HEK293T (cell line): ENCODE data around the gene CACHD1.
"Not testable (repeated sequence)": the region's sequence is repeated elsewhere in the genome, so short reads cannot be mapped to it uniquely, and the experiment has no call there.

Source experiments
- CTCF ChIA-PET: fragments of 350-600 bp; formaldehyde crosslinking; extraction: SDS; loops from one replicate; lab custom pipeline; 2021; ENCODE audit warnings: antibody characterized with exemption, inconsistent platforms; lab: Yijun Ruan, JAX
- POLR2A ChIA-PET: fragments of 350-600 bp; formaldehyde crosslinking; extraction: SDS; loops from one replicate; lab custom pipeline; 2020; ENCODE audit warnings: antibody characterized with exemption, inconsistent platforms; lab: Yijun Ruan, JAX
- DNase-seq: peaks from one replicate; pipeline ENCODE4 v3.0.0; 2012; ENCODE audit warnings: mixed read lengths; ENCODE audit errors: extremely low spot score
- ARNT ChIP-seq: fragments of 450-650 bp; IDR thresholded peaks from 2 replicates; pipeline ENCODE4 v1.6.1; 2017; ENCODE audit warnings: mild to moderate bottlenecking
- BHLHE40 ChIP-seq: fragments of 450-650 bp; IDR thresholded peaks from 2 replicates; pipeline ENCODE4 v1.6.1; 2016; ENCODE audit warnings: mild to moderate bottlenecking, moderate library complexity, borderline replicate concordance
- CTBP1 ChIP-seq: fragments of 450-650 bp; IDR thresholded peaks from 2 replicates; pipeline ENCODE4 v1.6.1; 2016; ENCODE audit warnings: borderline replicate concordance
- ELF4 ChIP-seq: fragments of 450-650 bp; IDR thresholded peaks from 2 replicates; pipeline ENCODE4 v1.6.1; 2017; ENCODE audit warnings: antibody characterized with exemption
- FOXA1 ChIP-seq: fragments of 450-650 bp; IDR thresholded peaks from 2 replicates; pipeline ENCODE4 v1.6.1; 2016; ENCODE audit warnings: mild to moderate bottlenecking
- FOXK2 ChIP-seq: fragments of 450-650 bp; IDR thresholded peaks from 2 replicates; pipeline ENCODE4 v1.6.1; 2016; ENCODE audit warnings: mild to moderate bottlenecking
- FOXM1 ChIP-seq: fragments of 450-650 bp; IDR thresholded peaks from 2 replicates; pipeline ENCODE4 v1.6.1; 2017; ENCODE audit warnings: mild to moderate bottlenecking, borderline replicate concordance
- HDGF ChIP-seq: fragments of 450-650 bp; IDR thresholded peaks from 2 replicates; pipeline ENCODE4 v1.6.1; 2017; ENCODE audit warnings: antibody characterized with exemption, borderline replicate concordance
- L3MBTL2 ChIP-seq: fragments of 450-650 bp; conservative IDR thresholded peaks from 2 replicates; pipeline ENCODE4 v1.6.1; 2016; ENCODE audit warnings: mild to moderate bottlenecking
- LEF1 ChIP-seq: fragments of 450-650 bp; IDR thresholded peaks from 2 replicates; pipeline ENCODE4 v1.6.1; 2017; ENCODE audit warnings: mild to moderate bottlenecking, borderline replicate concordance
- NFRKB ChIP-seq: fragments of 450-650 bp; IDR thresholded peaks from 2 replicates; pipeline ENCODE4 v1.6.1; 2016; ENCODE audit warnings: mild to moderate bottlenecking, moderate library complexity
- PKNOX1 ChIP-seq: fragments of 450-650 bp; IDR thresholded peaks from 2 replicates; pipeline ENCODE4 v1.6.1; 2016
- SP1 ChIP-seq: fragments of 450-650 bp; IDR thresholded peaks from 2 replicates; pipeline ENCODE4 v1.6.1; 2017
- SUZ12 ChIP-seq: fragments of 450-650 bp; IDR thresholded peaks from 2 replicates; pipeline ENCODE4 v1.6.1; 2016; ENCODE audit warnings: mild to moderate bottlenecking
- TARDBP ChIP-seq: fragments of 450-650 bp; IDR thresholded peaks from 2 replicates; pipeline ENCODE4 v1.6.1; 2016
- ZNF384 ChIP-seq: fragments of 450-650 bp; IDR thresholded peaks from 2 replicates; pipeline ENCODE4 v1.6.1; 2016

The CACHD1 gene

GRCh38 chr1:64691626-64692025 lies 221.7 kb downstream of the CACHD1 start:
- POLR2A ChIA-PET, result no interaction called here
- DNase-seq, result no peak
- TF ChIP-seq CTBP1 (no peak), L3MBTL2 (no peak), FOXA1 (no peak)
- CTCF ChIA-PET, result interaction anchor here (1.4 kb wide), 1 partner anchor 16 kb away, joined by 3 read pairs; no protein-coding TSS in a partner anchor

- TF ChIP-seq SUZ12 (no peak), BHLHE40 (no peak), ELF4 (no peak), FOXA1 (no peak)
- ChIA-PET POLR2A (no interaction called here), CTCF (no interaction called here)
- no peak for DNase-seq
Measured at GRCh38 chr1:64692911-64693310, 223.0 kb downstream of the CACHD1 start.

- POLR2A ChIA-PET, result no interaction called here
- DNase-seq, result no peak
- TF ChIP-seq ARNT, result no peak
- no peak for TF ChIP-seq ZNF384
- no peak for TF ChIP-seq TARDBP
- CTCF ChIA-PET, result interaction anchor here (0.6 kb wide), 1 partner anchor 478 kb away, joined by 6 read pairs; no protein-coding TSS in a partner anchor
Measured at GRCh38 chr1:64693406-64693805, 223.5 kb downstream of the CACHD1 start.

- DNase-seq, result no peak
- CTCF ChIA-PET, result interaction anchor here (0.8 to 0.9 kb wide), 2 partner anchors 17 to 22 kb away, joined by 3 read pairs; no protein-coding TSS in a partner anchor
- POLR2A ChIA-PET, result no interaction called here
- TF ChIP-seq ZNF384 (no peak), SP1 (no peak), FOXK2 (no peak), CTBP1 (no peak), LEF1 (no peak), ELF4 (no peak), NFRKB (no peak), TARDBP (no peak)
Measured at GRCh38 chr1:64696879-64697278, 226.9 kb downstream of the CACHD1 start.

GRCh38 chr1:64699327-64699726 lies 229.4 kb downstream of the CACHD1 start:
- DNase-seq, result no peak
- CTCF ChIA-PET, result no interaction called here
- POLR2A ChIA-PET, result no interaction called here
- TF ChIP-seq NFRKB (no peak), L3MBTL2 (peak; percentile 52; the same call in 1 of the 2 replicates)

- CTCF ChIA-PET, result no interaction called here
- no peak for TF ChIP-seq L3MBTL2
- TF ChIP-seq SP1, result no peak
- no peak for TF ChIP-seq ELF4
- no peak for TF ChIP-seq PKNOX1
- no peak for TF ChIP-seq LEF1
- TF ChIP-seq FOXA1, result no peak
- no peak for TF ChIP-seq TARDBP
- TF ChIP-seq FOXK2, result no peak
- no peak for TF ChIP-seq HDGF
- TF ChIP-seq ARNT, result no peak
- no peak for TF ChIP-seq SUZ12
- TF ChIP-seq FOXM1, result no peak
- TF ChIP-seq NFRKB, result no peak
- no peak for TF ChIP-seq CTBP1
- no peak for DNase-seq
- POLR2A ChIA-PET, result no interaction called here
Measured at GRCh38 chr1:64701071-64701470, 231.1 kb downstream of the CACHD1 start.

GRCh38 chr1:64701886-64702285 lies 232.0 kb downstream of the CACHD1 start:
- POLR2A ChIA-PET, result no interaction called here
- DNase-seq, result no peak
- CTCF ChIA-PET, result no interaction called here
- no peak for TF ChIP-seq L3MBTL2
- no peak for TF ChIP-seq LEF1
- TF ChIP-seq NFRKB, result no peak
- TF ChIP-seq HDGF, result no peak
- no peak for TF ChIP-seq SP1
- no peak for TF ChIP-seq FOXK2
- no peak for TF ChIP-seq PKNOX1
- TF ChIP-seq ZNF384, result no peak
- TF ChIP-seq BHLHE40, result no peak
- no peak for TF ChIP-seq CTBP1
- no peak for TF ChIP-seq ARNT
- no peak for TF ChIP-seq FOXA1
- TF ChIP-seq SUZ12, result no peak
- no peak for TF ChIP-seq ELF4
- no peak for TF ChIP-seq FOXM1
- TF ChIP-seq TARDBP, result no peak

- DNase-seq, POLR2A ChIA-PET, CTCF ChIA-PET: not testable (repeated sequence)
Measured at GRCh38 chr1:64702670-64703069, 232.7 kb downstream of the CACHD1 start.
